ENCODE data around the gene PSMA3.
"Not testable (repeated sequence)": the region's sequence is repeated elsewhere in the genome, so short reads cannot be mapped to it uniquely, and the experiment has no call there.

Gene PSMA3

GRCh38 chr14:58243790-58244555 is 670 bp upstream of the PSMA3 start:
- TF ChIP-seq CTCF (conservative IDR thresholded peaks at IDR 0.05; ENCODE audit: low read length), result no peak
- H3K4me3 ChIP-seq (ENCODE audit: low read length), result peak overlapping the region; percentile 75
- DNase-seq (ENCODE audit: low read depth), result no peak

- peak overlapping the region; percentile 98 for H3K4me3 ChIP-seq (ENCODE audit: low read length)
- TF ChIP-seq CTCF (conservative IDR thresholded peaks at IDR 0.05; ENCODE audit: low read length), result no peak
- no peak for DNase-seq (ENCODE audit: low read depth)
These were observed 919 bp downstream of the PSMA3 start for GRCh38 chr14:58245562-58245961.

GRCh38 chr14:58249611-58250010 is 5.0 kb downstream of the PSMA3 start:
- DNase-seq (ENCODE audit: low read depth), result no peak
- H3K4me3 ChIP-seq (ENCODE audit: low read length), result no peak overlapping the region
- no peak for TF ChIP-seq CTCF (conservative IDR thresholded peaks at IDR 0.05; ENCODE audit: low read length)

GRCh38 chr14:58258156-58258555 is 13.5 kb downstream of the PSMA3 start:
- no peak overlapping the region for H3K4me3 ChIP-seq (ENCODE audit: low read length)
- no peak for TF ChIP-seq CTCF (conservative IDR thresholded peaks at IDR 0.05; ENCODE audit: low read length)
- no peak for DNase-seq (ENCODE audit: low read depth)

GRCh38 chr14:58262005-58262404 is 17.4 kb downstream of the PSMA3 start:
- not testable (repeated sequence) for DNase-seq (ENCODE audit: low read depth); H3K4me3 ChIP-seq (ENCODE audit: low read length)

GRCh38 chr14:58265401-58265800 is 20.8 kb downstream of the PSMA3 start:
- no peak for DNase-seq (ENCODE audit: low read depth)
- TF ChIP-seq CTCF (conservative IDR thresholded peaks at IDR 0.05; ENCODE audit: low read length), result no peak
- no peak overlapping the region for H3K4me3 ChIP-seq (ENCODE audit: low read length)

- DNase-seq (ENCODE audit: low read depth), result no peak
- no peak overlapping the region for H3K4me3 ChIP-seq (ENCODE audit: low read length)
- TF ChIP-seq CTCF (conservative IDR thresholded peaks at IDR 0.05; ENCODE audit: low read length), result no peak
These were observed 26.0 kb downstream of the PSMA3 start for GRCh38 chr14:58270628-58271027.

Data from AG10803 (cell line).